ENCODE measurements around the gene YWHAB. TPM values are rescaled to one million over a fixed set of nuclear protein-coding genes. Genes with fewer than 3 reads are reported as not detected.

The YWHAB gene
- 100 to 1,000 TPM; 165 to 179 TPM for total RNA-seq
- long read RNA-seq, donor 1, transcript YWHAB-202 (7 exons, 3,109 nt) = minor isoform, 9 of 100 reads
- long read RNA-seq, donor 1, transcript YWHAB-201 (6 exons, 3,049 nt) = major isoform, 70 of 100 reads
- long read RNA-seq, donor 1, partial matches to known transcripts = 20 of 100 reads
- long read RNA-seq, donor 1, other reads (novel, unspliced or antisense) = 1 of 100 reads
- long read RNA-seq, donor 2, transcript YWHAB-201 (6 exons, 3,049 nt) = major isoform, 298 of 395 reads
- long read RNA-seq, donor 2, transcript YWHAB-202 (7 exons, 3,109 nt) = minor isoform, 41 of 395 reads
- long read RNA-seq, donor 2, partial matches to known transcripts = 28 of 395 reads
- long read RNA-seq, donor 2, other reads (novel, unspliced or antisense) = 28 of 395 reads

- peak; percentile 100 for DNase-seq (ENCODE audit: low spot score)
- intact Hi-C loops (cut with DNase I) = no loop called here
Observed at GRCh38 chr20:44885392-44886265, at the start of gene YWHAB. YWHAB (plus strand) TSS chr20:44885705; CDS start chr20:44901534, 15,829 bp downstream.

DNA sequence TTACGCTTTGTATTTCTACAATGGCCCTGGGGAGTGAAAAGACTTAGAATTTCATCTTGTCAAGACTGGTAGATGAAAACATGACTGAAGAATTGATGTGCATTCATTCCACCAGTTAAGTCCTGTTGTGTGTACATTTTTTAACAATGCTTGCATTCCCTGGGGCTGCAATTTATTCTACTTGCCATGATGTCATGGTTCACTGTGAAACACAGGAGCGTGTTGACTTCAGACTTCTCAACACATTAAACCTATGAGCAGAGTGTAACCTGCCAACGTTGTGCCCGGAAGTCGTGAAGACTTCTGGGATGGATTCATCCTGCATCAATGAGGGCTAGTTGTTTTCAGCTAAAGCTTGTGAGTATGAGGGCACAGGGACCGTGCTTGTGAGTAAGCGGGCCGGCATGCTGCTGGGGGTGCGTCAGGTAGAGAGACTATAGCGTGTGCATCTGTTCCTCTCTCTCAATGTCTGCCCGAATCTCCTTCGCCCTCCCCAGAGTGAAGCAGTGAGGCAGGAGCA is 48.8 kb upstream of the YWHAB start:
- intact Hi-C loops (cut with DNase I) = no loop called here
- no peak for DNase-seq (ENCODE audit: low spot score)

GRCh38 chr20:44837946-44838345 is 47.6 kb upstream of the YWHAB start:
- intact Hi-C loops (cut with DNase I) = no loop called here
- DNase-seq (ENCODE audit: low spot score) = no peak

DNA sequence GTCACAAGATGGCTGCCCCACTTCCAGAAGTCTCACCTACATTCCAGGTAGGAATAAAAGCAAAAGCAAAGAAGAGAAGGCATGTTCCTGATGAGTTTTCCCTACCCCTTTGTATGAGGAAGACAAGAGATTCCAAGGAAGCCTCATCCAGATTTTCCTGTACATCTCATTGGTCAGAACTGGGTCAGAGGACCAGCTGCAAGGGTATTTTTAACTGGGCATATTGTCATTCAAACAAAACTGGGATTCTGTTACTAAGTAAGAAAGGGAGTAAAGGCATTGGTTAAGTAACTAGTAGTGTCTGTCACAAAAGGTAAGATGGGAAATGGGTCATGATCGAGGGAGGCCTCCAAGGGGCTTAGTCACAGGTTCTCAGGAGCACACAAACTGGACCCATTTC is 47.0 kb upstream of the YWHAB start:
- intact Hi-C loops (cut with DNase I) = no loop called here
- DNase-seq (ENCODE audit: low spot score) = no peak

DNA sequence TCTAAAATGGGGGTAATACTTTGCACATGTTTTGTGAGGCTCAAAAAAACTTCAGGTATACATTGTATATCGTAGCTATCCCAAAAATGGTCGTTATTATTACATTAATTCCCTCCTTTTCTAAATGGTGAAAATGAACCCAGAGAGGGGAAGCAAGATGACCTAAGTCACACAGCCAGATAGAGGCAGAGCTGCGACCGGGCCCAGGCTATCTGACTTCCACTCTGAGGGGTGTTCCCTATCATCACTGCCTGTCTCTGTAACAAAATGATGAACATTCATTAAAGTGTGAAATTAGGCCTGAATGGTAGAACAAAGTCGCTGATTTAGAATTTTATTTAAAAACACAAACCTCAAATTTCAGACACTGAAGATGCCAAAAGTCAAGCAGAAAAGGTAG is 46.0 kb upstream of the YWHAB start:
- intact Hi-C loops (cut with DNase I) = no loop called here
- no peak for DNase-seq (ENCODE audit: low spot score)

GRCh38 chr20:44840826-44841225 is 44.7 kb upstream of the YWHAB start:
- intact Hi-C loops (cut with DNase I) = loop anchor here in 1 of 2 donors (10.0 kb wide), 1 partner anchor 1836 kb away; no protein-coding TSS in a partner anchor
- no peak for DNase-seq (ENCODE audit: low spot score)

DNA sequence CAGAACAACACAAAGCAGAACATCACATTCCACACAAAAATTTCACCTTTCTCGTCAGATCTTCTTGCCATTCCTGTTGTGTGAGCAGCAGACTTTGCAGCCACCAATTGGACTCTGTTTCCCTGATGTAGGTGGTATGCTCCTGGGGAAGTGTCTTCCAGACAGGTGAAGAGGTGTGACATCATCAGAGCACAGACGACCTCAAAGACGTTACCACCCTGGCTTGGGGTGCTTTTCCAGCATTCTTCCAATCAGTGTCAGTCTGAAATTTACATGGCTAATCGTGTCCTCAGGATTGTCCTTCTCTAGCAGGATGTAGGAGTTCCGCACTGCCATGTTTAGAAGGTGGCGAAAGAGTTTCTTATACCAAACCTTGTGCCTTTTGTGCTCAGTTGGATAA is 43.5 kb upstream of the YWHAB start:
- intact Hi-C loops (cut with DNase I) = loop anchor here in 1 of 2 donors (10.0 kb wide), 1 partner anchor 1837 kb away; no protein-coding TSS in a partner anchor
- no peak for DNase-seq (ENCODE audit: low spot score)

GRCh38 chr20:44843876-44844275 is 41.6 kb upstream of the YWHAB start:
- intact Hi-C loops (cut with DNase I) = loop anchor here in 1 of 2 donors (10.0 kb wide), 1 partner anchor 1839 kb away; no protein-coding TSS in a partner anchor
- DNase-seq (ENCODE audit: low spot score) = no peak

GRCh38 chr20:44848254-44849015 is 37.1 kb upstream of the YWHAB start:
- no peak for DNase-seq (ENCODE audit: low spot score)
- intact Hi-C loops (cut with DNase I) = loop anchor here in 1 of 2 donors (10.0 kb wide), 1 partner anchor 1844 kb away; no protein-coding TSS in a partner anchor

- intact Hi-C loops (cut with DNase I) = loop anchor here in 1 of 2 donors (10.0 kb wide), 1 partner anchor 1845 kb away; no protein-coding TSS in a partner anchor
- DNase-seq (ENCODE audit: low spot score) = no peak
Observed at GRCh38 chr20:44849703-44850102, 35.8 kb upstream of the YWHAB start.

- intact Hi-C loops (cut with DNase I) = no loop called here
- no peak for DNase-seq (ENCODE audit: low spot score)
Observed at GRCh38 chr20:44850272-44850671, 35.2 kb upstream of the YWHAB start.

- intact Hi-C loops (cut with DNase I) = no loop called here
- no peak for DNase-seq (ENCODE audit: low spot score)
Observed at GRCh38 chr20:44850837-44851236, 34.7 kb upstream of the YWHAB start.

DNA sequence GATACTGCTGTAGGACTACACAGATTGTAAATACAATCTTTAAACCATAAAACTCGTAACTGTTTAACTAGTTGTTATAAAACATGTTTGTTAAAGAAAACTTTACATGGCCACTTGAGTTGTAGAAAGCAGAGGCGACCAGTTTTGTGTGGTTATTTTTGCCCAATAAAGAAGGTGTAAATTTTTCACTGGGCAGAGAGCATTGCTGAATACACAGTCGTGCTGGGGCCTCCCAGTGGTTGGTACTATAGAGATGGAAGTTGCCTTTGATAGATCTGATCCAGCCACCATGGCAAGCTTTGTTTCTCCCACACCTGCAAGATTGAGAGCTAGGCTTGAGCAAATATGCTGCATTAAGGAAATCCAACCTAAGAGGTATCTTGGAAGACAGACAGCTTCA is 34.0 kb upstream of the YWHAB start:
- no peak for DNase-seq (ENCODE audit: low spot score)
- intact Hi-C loops (cut with DNase I) = no loop called here

DNA sequence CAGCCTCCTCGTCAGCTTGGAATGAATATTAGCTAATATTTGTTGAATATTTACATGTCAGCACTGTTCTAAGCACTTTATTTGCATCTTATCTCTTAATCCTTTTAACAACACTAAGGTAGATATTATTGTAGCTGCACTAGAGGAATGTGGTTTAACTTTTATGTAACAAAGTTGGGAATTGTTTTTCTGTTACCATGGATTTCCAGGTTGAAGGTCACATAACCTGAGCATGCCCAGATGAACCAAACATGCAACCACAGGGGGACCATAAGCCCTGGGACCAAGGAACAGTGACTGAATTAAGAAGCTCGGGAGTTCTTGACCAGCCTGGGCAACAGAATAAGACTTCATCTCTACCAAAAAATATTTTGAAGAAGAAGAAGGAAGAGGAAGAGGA is 29.1 kb upstream of the YWHAB start:
- intact Hi-C loops (cut with DNase I) = no loop called here
- no peak for DNase-seq (ENCODE audit: low spot score)

DNA sequence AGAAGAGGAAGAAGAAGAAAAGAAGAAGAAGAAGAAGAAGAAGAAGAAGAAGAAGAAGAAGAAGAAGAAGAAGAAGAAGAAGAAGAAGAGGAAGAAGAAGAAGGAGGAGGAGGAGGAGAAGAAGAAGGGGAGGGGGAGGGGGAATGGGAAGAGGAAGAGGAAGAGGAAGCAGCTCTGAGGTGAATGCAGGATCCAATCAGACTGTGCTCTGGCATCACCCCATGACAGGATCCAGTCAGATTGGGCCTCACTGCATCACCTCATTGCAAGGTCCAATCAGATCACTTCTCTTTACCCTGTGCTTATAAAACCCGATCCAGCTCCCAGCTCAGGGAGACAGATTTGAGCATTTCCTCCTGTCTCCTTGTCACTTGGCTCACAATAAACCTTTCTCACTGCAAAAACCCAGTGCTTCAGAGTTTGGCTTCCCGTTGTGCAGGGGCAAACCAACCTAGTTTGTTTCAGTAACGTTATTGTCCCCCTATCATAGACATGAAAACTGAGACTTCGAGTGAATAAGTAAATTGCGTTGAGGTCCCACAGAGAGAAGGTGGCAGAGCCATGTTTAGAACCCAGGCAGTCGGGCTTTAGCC is 28.6 kb upstream of the YWHAB start:
- intact Hi-C loops (cut with DNase I) = no loop called here
- DNase-seq (ENCODE audit: low spot score) = no peak

DNA sequence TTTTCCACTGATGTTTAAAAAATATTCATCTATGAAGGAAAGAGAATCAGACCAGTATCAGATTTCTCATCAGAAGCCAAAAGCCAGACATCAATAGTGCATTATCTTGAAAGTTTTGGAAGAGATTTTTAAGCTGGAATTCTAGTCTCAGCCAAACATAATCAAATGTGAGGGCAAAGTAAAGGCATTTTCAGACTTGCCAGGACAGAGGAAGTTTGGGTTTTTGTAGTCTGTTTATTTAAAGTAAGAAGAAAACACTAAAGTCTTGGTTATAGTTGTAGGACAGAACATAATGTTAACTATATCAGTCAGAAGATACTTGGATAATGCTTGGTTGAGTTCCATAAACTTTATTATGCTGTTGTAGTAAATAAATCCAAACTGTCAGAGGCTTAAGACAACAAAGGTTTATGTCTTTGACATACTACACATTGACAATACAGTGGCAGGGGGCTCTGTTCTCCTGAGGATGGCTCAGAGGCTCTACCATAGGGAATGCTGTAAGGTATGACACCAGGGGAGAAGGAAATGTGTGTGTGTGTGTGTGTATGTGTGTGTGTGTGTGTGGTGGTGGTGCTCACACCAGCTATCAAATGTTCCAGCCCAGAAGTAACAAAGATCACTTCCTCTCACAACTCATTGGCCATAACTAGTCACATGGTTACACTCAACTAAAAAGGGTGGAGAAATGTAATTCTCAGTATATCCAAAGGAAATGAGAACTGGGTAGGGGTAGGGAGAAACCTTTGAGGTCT is 26.7 kb upstream of the YWHAB start:
- intact Hi-C loops (cut with DNase I) = no loop called here
- no peak for DNase-seq (ENCODE audit: low spot score)

- intact Hi-C loops (cut with DNase I) = loop anchor here in 1 of 2 donors (10.0 kb wide), 1 partner anchor 177 kb away; no protein-coding TSS in a partner anchor
- peak; percentile 84 for DNase-seq (ENCODE audit: low spot score)
Observed at GRCh38 chr20:44861531-44862006, 23.9 kb upstream of the YWHAB start.

- intact Hi-C loops (cut with DNase I) = loop anchor here in 1 of 2 donors (10.0 kb wide), 1 partner anchor 177 kb away; no protein-coding TSS in a partner anchor
Observed at GRCh38 chr20:44862286-44862685, 23.2 kb upstream of the YWHAB start.

More at GRCh38 chr20:44862286-44862685, 23.2 kb upstream of the YWHAB start:
- no peak for DNase-seq (ENCODE audit: low spot score)
